LNCAP (cell line): ENCODE data around the gene CCSER1.

Experiments used
- CTCF ChIP-seq: fragments of 450-650 bp; IDR thresholded peaks from 2 replicates; pipeline ENCODE4 v1.5.1; 2017; ENCODE audit warnings: mild to moderate bottlenecking

CCSER1 gene

DNA sequence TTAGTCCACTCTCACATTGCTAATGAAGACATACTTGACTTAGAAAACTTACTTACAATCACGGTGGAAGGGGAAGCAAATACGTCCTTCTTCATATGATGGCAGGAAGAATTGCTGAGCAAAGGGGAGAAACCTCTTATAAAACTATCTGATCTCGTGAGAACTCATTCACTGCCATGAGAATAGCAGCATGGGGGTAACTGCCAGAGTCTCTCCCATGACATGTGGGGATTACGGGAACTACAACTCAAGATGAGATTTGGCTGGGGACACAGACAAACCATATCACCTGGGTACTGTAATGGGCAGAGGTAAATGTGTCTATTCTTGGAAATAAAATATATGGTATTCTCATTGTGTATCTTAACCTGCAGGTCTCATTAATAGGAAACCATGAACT, 1464.9 kb downstream of the CCSER1 start:
- no peak for TF ChIP-seq CTCF

DNA sequence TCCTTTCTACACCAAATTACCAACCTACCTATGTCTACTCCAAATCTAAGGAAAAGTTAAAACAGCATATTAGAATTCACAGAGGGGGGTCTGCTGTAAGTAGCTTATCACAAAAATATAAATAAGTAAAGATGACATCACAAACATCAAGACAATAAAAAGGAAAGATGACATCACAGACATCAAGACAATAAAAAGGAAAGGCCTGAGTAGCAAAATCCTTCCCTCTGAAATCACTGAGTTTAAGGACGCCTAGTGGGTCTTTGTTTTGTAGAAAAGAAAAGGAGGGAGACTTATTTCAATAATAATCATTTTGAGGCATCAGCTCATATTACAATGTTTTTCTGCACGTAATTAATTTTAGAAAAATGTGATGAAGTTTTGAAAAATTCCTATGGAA, 1469.5 kb downstream of the CCSER1 start:
- no peak for TF ChIP-seq CTCF

- TF ChIP-seq CTCF = no peak
Observed at GRCh38 chr4:91598696-91599095, 1471.5 kb downstream of the CCSER1 start.

DNA sequence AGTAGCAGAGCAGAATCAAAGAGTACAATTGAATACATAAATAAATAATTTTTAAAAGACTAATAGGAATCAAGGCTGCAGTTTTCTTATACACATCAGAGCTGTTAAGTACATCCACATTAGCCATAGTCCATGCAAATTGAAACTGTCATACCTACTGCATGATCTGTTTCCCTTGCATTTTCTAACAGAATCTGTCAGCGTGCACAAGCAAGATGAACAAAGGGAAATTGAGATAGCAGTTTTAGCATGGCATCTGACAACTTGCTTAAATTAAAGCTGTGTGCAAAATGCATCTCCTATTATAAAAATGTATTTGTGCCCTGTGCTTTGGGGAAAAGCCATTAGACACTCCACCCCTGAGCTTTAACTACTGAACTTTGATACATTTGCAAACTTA, 1473.1 kb downstream of the CCSER1 start:
- no peak for TF ChIP-seq CTCF

- no peak for TF ChIP-seq CTCF
Observed at GRCh38 chr4:91601401-91601800, 1474.2 kb downstream of the CCSER1 start.

DNA sequence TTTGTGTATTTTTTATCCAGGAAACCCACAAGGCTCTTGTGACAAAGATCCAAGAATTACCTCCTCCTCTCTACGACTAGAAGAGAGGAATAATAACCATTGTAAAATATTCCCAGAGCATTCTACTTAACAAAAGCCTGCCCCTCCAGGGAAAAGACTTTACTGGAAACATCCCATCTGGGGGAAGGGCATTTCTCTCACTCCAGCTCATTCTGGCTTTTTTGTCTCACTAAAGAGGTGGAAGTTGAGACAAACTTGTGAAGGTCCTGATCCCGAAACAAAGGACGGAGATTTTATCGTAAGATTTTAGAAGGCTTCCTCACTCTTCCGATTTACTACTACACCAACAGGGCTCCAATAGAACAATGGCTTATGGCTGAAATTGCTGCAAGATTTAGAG, 1484.6 kb downstream of the CCSER1 start:
- TF ChIP-seq CTCF = no peak

GRCh38 chr4:91620952-91621351, 1493.8 kb downstream of the CCSER1 start:
- no peak for TF ChIP-seq CTCF

DNA sequence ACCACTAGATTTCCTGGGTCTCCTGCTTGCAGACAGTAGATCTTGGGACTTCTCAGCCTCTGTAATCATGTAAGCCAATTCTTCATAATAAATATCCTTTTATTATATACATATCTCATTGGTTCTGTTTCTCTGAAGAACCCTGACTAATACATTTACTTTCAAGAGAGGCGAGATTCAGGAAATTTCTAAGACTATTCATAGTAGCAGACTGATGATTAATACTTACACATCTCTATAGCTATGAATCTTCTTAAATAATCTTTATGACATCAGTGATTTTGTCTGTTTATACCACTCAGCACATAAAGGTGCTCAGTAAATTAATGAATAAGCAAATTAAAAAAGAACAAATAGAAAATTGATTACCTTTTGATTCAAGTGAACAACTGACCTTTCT, 1494.3 kb downstream of the CCSER1 start:
- no peak for TF ChIP-seq CTCF
